ENCODE data around the gene MRPS5. TPM values are rescaled to one million over a fixed set of nuclear protein-coding genes. Genes with fewer than 3 reads are reported as not detected.
"Not testable (repeated sequence)": the region's sequence is repeated elsewhere in the genome, so short reads cannot be mapped to it uniquely, and the experiment has no call there.

Gene MRPS5
- polyA plus RNA-seq, 3 donors, result 36.9 to 54.3 (median 48.4) TPM

GRCh38 chr2:95039363-95039762 lies 82.2 kb downstream of the MRPS5 start:
- no peak overlapping the region for H3K27ac ChIP-seq (ENCODE audit: low read depth, low read length)
- WGBS, 3 donors, result 85 to 100% (median 93%) methylated on average over 1 of the region's 1 CpG

GRCh38 chr2:95038635-95039298 lies 82.8 kb downstream of the MRPS5 start:
- no peak overlapping the region for H3K27ac ChIP-seq (ENCODE audit: low read depth, low read length)
- 86 to 94% (median 93%) methylated on average over 4 of the region's 4 CpGs for WGBS, 3 donors

GRCh38 chr2:95037841-95038585 lies 83.6 kb downstream of the MRPS5 start:
- not testable (repeated sequence) for H3K27ac ChIP-seq (ENCODE audit: low read depth, low read length)
- WGBS, 3 donors, result 83 to 97% (median 95%) methylated on average over 3 of the region's 3 CpGs

GRCh38 chr2:95037384-95037839 lies 84.2 kb downstream of the MRPS5 start:
- WGBS, 3 donors, result 78 to 92% (median 92%) methylated on average over 2 of the region's 2 CpGs
- H3K27ac ChIP-seq (ENCODE audit: low read depth, low read length), result no peak overlapping the region

GRCh38 chr2:95036596-95037383 lies 84.8 kb downstream of the MRPS5 start:
- 86 to 95% (median 93%) methylated on average over 3 of the region's 3 CpGs for WGBS, 3 donors
- H3K27ac ChIP-seq (ENCODE audit: low read depth, low read length), result no peak overlapping the region

Other genes with a start within 250 kb of the MRPS5 start
- 1 to 10 TPM; 1.8 to 7.4 (median 3.8) TPM for gene MAL, start 96.1 kb downstream of the MRPS5 start, polyA plus RNA-seq
- 1 to 10 TPM; 5.3 to 7.1 (median 6.8) TPM for gene ZNF514, start 38.0 kb upstream of the MRPS5 start, polyA plus RNA-seq
- 1 to 10 TPM in 2 of 3 donors, under 1 TPM in 1; 0.79 to 1.5 (median 1.3) TPM for gene ZNF2, start 44.0 kb upstream of the MRPS5 start, polyA plus RNA-seq
- gene ZNF892, start 85.7 kb upstream of the MRPS5 start, polyA plus RNA-seq, result under 1 TPM; 0.34 to 0.75 (median 0.45) TPM
- gene PROM2, start 152.6 kb upstream of the MRPS5 start, polyA plus RNA-seq, result 1 to 10 TPM; 2.0 to 6.1 (median 3.0) TPM
- 10 to 100 TPM in 1 of 3 donors, 1 to 10 TPM in 2; 2.4 to 14.1 (median 5.1) TPM for gene KCNIP3, start 175.5 kb upstream of the MRPS5 start, polyA plus RNA-seq